NT2/D1 (cell line): ENCODE data around the gene PKN2.
"Not testable (repeated sequence)": the region's sequence is repeated elsewhere in the genome, so short reads cannot be mapped to it uniquely, and the experiment has no call there.

Experiments used
- DNase-seq: peaks from one replicate; pipeline ENCODE4 v3.0.0-alpha.2; 2011; ENCODE audit warnings: low read depth, low spot score
- H3K27me3 ChIP-seq: 2 replicates; pipeline ENCODE4 v1.6.0; 2011; ENCODE audit warnings: mild to moderate bottlenecking; ENCODE audit not compliant: insufficient read length, insufficient read depth
- H3K36me3 ChIP-seq: 2 replicates; pipeline ENCODE4 v1.6.1; 2011; ENCODE audit warnings: mild to moderate bottlenecking, low read length, mixed read lengths; ENCODE audit not compliant: insufficient read depth, insufficient read length
- H3K4me1 ChIP-seq: 2 replicates; pipeline ENCODE4 v1.5.1; 2011; ENCODE audit not compliant: insufficient read depth, insufficient read length
- H3K4me3 ChIP-seq: 2 replicates; pipeline ENCODE4 v1.5.1; 2011; ENCODE audit warnings: low read depth; ENCODE audit not compliant: insufficient read length
- H3K9ac ChIP-seq: 2 replicates; pipeline ENCODE4 v1.6.0; 2011; ENCODE audit warnings: low read depth; ENCODE audit not compliant: insufficient read length
- H3K9me3 ChIP-seq: 2 replicates; pipeline ENCODE4 v1.5.1; 2011; ENCODE audit warnings: mild to moderate bottlenecking, low read length; ENCODE audit not compliant: insufficient read depth
- SUZ12 ChIP-seq: IDR thresholded peaks from 2 replicates; pipeline ENCODE4 v1.6.1; 2011; ENCODE audit not compliant: insufficient read length, insufficient read depth; ENCODE audit errors: extremely low read depth
- YY1 ChIP-seq: IDR thresholded peaks from 2 replicates; pipeline ENCODE4 v1.6.1; 2011; ENCODE audit not compliant: insufficient read length, insufficient read depth
- ZNF274 ChIP-seq: IDR thresholded peaks from 2 replicates; pipeline ENCODE4 v1.6.1; 2011; ENCODE audit warnings: mild to moderate bottlenecking, low read depth, low read length

The PKN2 gene

DNA sequence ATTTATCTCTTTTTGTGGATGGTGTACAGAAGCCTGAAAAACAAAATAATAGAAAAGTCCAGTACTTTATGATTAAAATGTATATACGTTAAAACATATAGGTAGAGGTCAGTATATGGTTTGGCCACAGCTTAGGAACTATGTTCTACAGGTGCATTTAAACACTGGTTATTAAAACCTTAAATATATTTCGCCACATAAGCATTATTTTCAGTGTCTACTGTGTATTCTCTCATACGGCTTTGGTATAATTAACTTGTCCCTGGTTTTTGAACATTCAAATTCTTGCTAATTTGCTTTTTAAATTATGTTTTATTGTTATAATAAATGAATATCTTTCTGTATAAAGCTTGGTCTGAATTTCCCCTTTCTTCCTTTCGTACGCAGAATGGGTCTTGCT, 119.4 kb downstream of the PKN2 start:
- no peak for TF ChIP-seq SUZ12
- TF ChIP-seq YY1: no peak
- TF ChIP-seq ZNF274: no peak

DNA sequence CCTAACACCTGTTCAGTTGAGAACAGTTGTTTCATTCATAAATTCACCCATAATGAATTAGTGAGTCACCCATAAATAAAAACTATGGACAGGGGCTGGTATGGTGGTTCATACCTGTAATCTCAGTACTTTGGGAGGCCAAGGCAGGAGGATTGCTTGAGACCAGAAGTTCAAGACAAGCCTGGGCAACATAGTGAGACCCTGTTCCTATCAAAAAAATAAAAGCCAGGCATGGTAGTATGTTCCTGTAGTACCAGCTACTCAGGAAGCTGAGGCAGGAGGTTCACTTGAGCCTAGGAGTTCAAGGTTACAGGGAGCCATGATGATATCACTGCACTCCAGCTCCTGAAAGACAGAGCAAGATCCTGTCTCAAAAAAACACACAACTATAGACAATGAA, 128.3 kb downstream of the PKN2 start:
- H3K27me3 ChIP-seq: no peaks in the 10 kb centered on the region
- peaks cover 37% of the 10 kb centered on the region for H3K36me3 ChIP-seq
- TF ChIP-seq ZNF274: no peak
- TF ChIP-seq SUZ12: no peak
- TF ChIP-seq YY1: no peak
- no peak overlapping the region for H3K4me3 ChIP-seq
- H3K4me1 ChIP-seq: no peaks in the 10 kb centered on the region
- no peak overlapping the region for H3K9ac ChIP-seq
- no peaks in the 10 kb centered on the region for H3K9me3 ChIP-seq
- DNase-seq: no peak

More for the DNA sequence above, 119.4 kb downstream of the PKN2 start:
- no peak overlapping the region for H3K4me3 ChIP-seq
- H3K4me1 ChIP-seq: no peaks in the 10 kb centered on the region
- peaks cover 59% of the 10 kb centered on the region for H3K36me3 ChIP-seq
- peaks cover 25% of the 10 kb centered on the region for H3K9me3 ChIP-seq
- no peaks in the 10 kb centered on the region for H3K27me3 ChIP-seq
- no peak overlapping the region for H3K9ac ChIP-seq
- no peak for DNase-seq

DNA sequence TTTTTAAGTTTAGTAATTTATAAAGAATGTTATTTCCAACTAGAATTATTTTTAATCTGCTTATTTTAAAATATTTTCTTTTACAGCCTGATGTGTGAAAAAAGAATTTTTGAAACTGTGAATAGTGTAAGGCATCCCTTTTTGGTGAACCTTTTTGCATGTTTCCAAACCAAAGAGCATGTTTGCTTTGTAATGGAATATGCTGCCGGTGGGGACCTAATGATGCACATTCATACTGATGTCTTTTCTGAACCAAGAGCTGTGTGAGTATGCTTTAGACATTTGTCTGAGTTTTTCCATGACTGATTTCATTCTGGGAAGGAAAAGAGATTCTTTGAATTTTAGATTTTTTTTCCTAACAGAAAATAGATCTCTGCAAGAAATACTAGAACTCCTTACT, 129.4 kb downstream of the PKN2 start:
- Histone ChIP-seq H3K27me3 (no peaks in the 10 kb centered on the region), H3K9ac (no peak overlapping the region), H3K4me3 (no peak overlapping the region), H3K4me1 (no peaks in the 10 kb centered on the region), H3K9me3 (no peaks in the 10 kb centered on the region), H3K36me3 (peaks cover 33% of the 10 kb centered on the region)
- TF ChIP-seq SUZ12 (no peak), YY1 (no peak)
- DNase-seq: no peak

DNA sequence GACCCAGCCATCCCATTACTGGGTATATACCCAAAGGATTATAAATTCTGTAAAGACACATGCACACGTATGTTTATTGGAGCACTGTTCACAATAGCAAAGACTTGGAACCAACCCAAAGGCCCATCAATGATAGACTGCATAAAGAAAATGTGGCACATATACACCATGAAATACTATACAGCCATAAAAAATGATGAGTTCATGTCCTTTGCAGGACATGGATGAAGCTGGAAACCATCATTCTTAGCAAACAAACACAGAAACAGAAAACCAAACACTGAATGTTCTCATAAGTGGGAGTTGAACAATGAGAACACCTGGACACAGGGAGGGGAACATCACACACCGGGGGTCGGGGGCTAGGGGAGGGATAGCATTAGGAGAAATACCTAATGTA, 135.6 kb downstream of the PKN2 start:
- peaks cover 16% of the 10 kb centered on the region for H3K36me3 ChIP-seq
- H3K9ac ChIP-seq, H3K4me1 ChIP-seq, DNase-seq, H3K27me3 ChIP-seq, H3K9me3 ChIP-seq, H3K4me3 ChIP-seq: not testable (repeated sequence)

DNA sequence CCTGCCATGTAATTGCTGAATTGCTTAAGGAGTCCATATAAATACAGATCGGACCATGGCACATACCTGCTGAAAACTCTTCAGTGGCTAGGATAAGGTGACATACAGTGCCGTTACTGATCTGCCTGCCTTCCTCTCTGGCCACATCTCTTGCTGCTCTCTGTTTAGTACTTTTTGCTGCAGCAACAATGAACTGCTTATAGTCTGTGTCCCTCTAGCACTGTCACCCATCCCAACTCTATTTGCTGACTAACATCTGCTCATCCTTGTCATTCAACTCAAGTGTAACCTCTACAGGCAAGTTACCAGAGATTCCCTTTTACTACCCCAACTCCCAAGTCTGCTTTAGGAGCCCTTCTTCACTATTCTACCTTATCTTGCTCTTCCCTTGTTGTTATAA, 141.6 kb downstream of the PKN2 start:
- H3K4me1 ChIP-seq: no peaks in the 10 kb centered on the region
- TF ChIP-seq SUZ12 (no peak), ZNF274 (no peak), YY1 (no peak)
- H3K36me3 ChIP-seq: peaks cover 20% of the 10 kb centered on the region

DNA sequence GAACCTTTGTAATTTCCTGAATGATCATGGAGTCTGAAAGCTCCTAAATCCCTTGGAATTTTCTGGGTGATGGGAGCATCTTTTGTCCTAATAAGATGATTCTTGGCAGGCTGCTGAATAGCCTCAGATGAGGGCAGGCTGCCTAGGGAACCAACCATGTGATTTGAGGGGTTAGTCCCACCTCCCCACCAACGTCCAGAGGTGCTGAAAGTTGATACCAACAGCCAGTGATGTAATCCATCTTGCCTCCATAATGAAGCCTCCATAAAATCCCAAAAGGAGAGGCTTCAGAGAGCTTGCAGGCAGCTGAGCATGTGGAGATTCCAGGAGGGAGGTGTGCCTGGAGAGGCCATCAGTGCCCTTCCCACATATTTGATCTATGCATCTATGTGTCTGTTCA, 163.6 kb downstream of the PKN2 start:
- H3K36me3 ChIP-seq: peaks cover 7% of the 10 kb centered on the region
- no peaks in the 10 kb centered on the region for H3K27me3 ChIP-seq
- DNase-seq: peak; percentile 16
- no peak overlapping the region for H3K4me3 ChIP-seq
- H3K9me3 ChIP-seq: no peaks in the 10 kb centered on the region
- H3K4me1 ChIP-seq: no peaks in the 10 kb centered on the region
- TF ChIP-seq ZNF274 (no peak), SUZ12 (no peak), YY1 (no peak)
- H3K9ac ChIP-seq: no peak overlapping the region

More for the DNA sequence above, 141.6 kb downstream of the PKN2 start:
- Histone ChIP-seq H3K9ac (no peak overlapping the region), H3K27me3 (no peaks in the 10 kb centered on the region), H3K4me3 (no peak overlapping the region), H3K9me3 (no peaks in the 10 kb centered on the region)
- DNase-seq: no peak

DNA sequence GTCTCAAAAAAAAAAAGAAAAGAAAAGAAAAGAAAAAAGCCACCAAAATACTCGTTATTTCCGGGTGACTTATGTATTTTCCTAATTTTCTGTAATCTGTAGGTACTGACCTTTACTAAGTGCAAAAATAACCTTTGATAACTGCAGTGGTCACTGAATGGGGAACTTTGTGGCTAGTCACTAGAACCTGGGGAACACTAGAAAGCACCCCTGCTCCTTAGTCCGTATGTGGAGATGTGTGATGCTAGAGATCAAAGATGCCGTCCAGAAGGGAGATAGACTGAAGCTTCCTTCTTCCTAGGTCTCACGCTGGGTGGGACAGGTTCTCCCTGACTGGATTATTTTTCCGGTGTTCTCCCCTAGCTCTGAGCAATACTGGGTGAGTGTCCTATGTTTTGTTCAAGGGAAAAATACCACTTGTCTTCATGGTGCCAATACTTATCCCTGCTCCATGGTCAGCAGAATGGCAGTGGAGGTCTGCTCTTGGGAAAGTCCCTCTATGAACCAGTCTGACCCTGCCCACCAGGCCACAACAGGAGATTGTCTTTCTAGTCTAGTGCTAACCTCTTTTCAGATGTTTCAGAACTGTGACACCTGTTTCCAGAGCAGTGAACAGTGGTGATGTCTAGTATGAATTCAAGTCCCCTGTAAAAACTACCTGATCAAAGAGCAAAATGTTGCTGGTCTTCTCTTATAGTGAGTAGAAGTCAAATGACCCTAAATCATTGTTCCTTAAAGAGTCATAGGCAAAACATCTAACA, 167.4 kb downstream of the PKN2 start:
- H3K9ac ChIP-seq: no peak overlapping the region
- H3K4me1 ChIP-seq: no peaks in the 10 kb centered on the region
- DNase-seq: no peak
- no peaks in the 10 kb centered on the region for H3K27me3 ChIP-seq
- peaks cover 27% of the 10 kb centered on the region for H3K36me3 ChIP-seq
- H3K9me3 ChIP-seq: no peaks in the 10 kb centered on the region
- TF ChIP-seq ZNF274 (no peak), SUZ12 (no peak), YY1 (no peak)
- H3K4me3 ChIP-seq: no peak overlapping the region
